Measurements from ENCODE around the gene LUC7L2. TPM values are rescaled to one million over a fixed set of nuclear protein-coding genes. Genes with fewer than 3 reads are reported as not detected.

The LUC7L2 gene
- total and polyA plus RNA-seq, 9 of the 15 experiments (the other 6 are each of a cell fraction or from before 2014, with no cell fraction given): 56.1 to 207 (median 141) TPM

DNA sequence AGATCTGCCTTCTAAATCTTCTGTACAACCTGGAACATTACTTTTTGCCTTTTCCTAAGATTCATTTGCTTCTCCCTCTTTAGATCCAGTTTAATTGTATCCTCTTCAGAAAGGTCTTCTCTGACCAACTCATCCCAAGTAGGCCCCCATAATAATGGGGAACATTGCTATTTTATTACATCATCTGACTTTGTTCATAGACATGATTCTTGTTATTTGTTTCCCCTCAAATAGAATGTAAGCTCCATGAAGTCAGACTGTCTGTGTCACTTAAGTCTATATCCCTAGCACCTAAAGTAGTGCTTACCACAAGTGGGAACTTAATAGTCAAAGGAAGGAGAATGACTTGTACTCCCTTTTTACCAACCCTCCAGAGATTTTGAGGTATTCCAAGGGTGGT, 37.5 kb downstream of the LUC7L2 start (continued):
- no peak for TF ChIP-seq ZNF277 (CRISPR knock-in tag; IDR thresholded peaks at IDR 0.05; ENCODE audit: borderline replicate concordance)
- TF ChIP-seq ZNF586 (CRISPR knock-in tag; conservative IDR thresholded peaks at IDR 0.05): no peak
- TF ChIP-seq PTRF (tag; IDR thresholded peaks at IDR 0.05): no peak

GRCh38 chr7:139403601-139404000, 43.9 kb downstream of the LUC7L2 start:
- WGBS (ENCODE audit: insufficient coverage, low coverage, missing lambda C conversion rate): 98% methylated on average over 2 of the region's 2 CpGs

More at GRCh38 chr7:139403601-139404000, 43.9 kb downstream of the LUC7L2 start:
- Histone ChIP-seq H3K36me3 (ENCODE audit: control insufficient read depth, insufficient read depth, low read length) (peaks cover 94% of the 10 kb centered on the region), H3K27ac (ENCODE audit: extremely low read depth, low read depth, low read length) (no peak overlapping the region), H3K79me2 (ENCODE audit: control insufficient read depth, insufficient read depth, low read length) (peaks cover 11% of the 10 kb centered on the region; the same call in 2 of the 3 replicates), H3K27me3 (ENCODE audit: control insufficient read depth in 2 of 2, insufficient read depth in 2 of 2, low read length in 2 of 2) (no peaks in the 10 kb centered on the region; a peak in 1 of 5 replicates), H3K4me1 (replicated peaks in 1 of 2; ENCODE audit: control insufficient read depth in 2 of 2, insufficient read depth in 2 of 2, low read length in 2 of 2) (no peaks in the 10 kb centered on the region), H3K4me2 (ENCODE audit: insufficient read depth, low read length) (no peak overlapping the region), H3K4me3 (no peak overlapping the region), H3K9me1 (ENCODE audit: control insufficient read depth, insufficient read depth, low read length) (no peaks in the 10 kb centered on the region), H3K9ac (ENCODE audit: insufficient read depth in 1 of 2, low read depth in 2 of 2, low read length in 2 of 2) (no peak overlapping the region), H4K20me1 (replicated peaks; ENCODE audit: control insufficient read depth, insufficient read depth, low read length) (no peaks in the 10 kb centered on the region), H2AFZ (ENCODE audit: low read depth, low read length) (no peak overlapping the region), H3K9me3 (replicated peaks; ENCODE audit: control insufficient read depth, insufficient read depth, low read depth, low read length) (no peaks in the 10 kb centered on the region)
- in situ Hi-C loops (cut with MboI): no loop called here
- intact Hi-C loops (cut with micrococcal nuclease): no loop called here
- FAIRE-seq (no peak), ATAC-seq (no peak), DNase-seq (ENCODE audit: extremely low read depth in 1 of 4, low spot score in 3 of 4) (no peak)
- no TSS peak for BruUV-seq (replicated peaks)
- ChIA-PET CTCF (ENCODE audit: low intra/inter-chr PET ratio) (no interaction called here), POLR2A (no interaction called here)
- TF ChIP-seq ZNF551 (CRISPR knock-in tag; IDR thresholded peaks at IDR 0.05): no peak
- 0 out of 2 replicates have a peak, but pooled peaks have one; percentile 21 for TF ChIP-seq E2F5 (CRISPR knock-in tag; IDR thresholded peaks at IDR 0.05)
